Trophoblast cell (in vitro differentiated cells and primary cell): ENCODE results near the gene MCCC1.

Experiments
- DNase-seq, 2 donors: peaks; one replicate each; pipeline ENCODE4 v3.0.0-alpha.2; 2016
- H2AFZ ChIP-seq: 2 replicates; pipeline ENCODE4 v1.6.1; 2013; ENCODE audit warnings: low read length, moderate library complexity, mild to moderate bottlenecking; ENCODE audit not compliant: insufficient read depth, poor library complexity
- H2AK5ac ChIP-seq: 2 replicates; pipeline ENCODE4 v1.6.1; 2013; ENCODE audit warnings: mild to moderate bottlenecking, low read length
- H2BK120ac ChIP-seq: 2 replicates; pipeline ENCODE4 v1.6.1; 2013; ENCODE audit warnings: low read length, mild to moderate bottlenecking, moderate library complexity; ENCODE audit not compliant: insufficient read depth, poor library complexity
- H2BK12ac ChIP-seq: 2 replicates; pipeline ENCODE4 v1.6.1; 2013; ENCODE audit warnings: mild to moderate bottlenecking, low read length, moderate library complexity
- H2BK5ac ChIP-seq: 2 replicates; pipeline ENCODE4 v1.6.1; 2013; ENCODE audit warnings: low read length, low read depth, moderate library complexity, mild to moderate bottlenecking; ENCODE audit not compliant: poor library complexity
- H3K14ac ChIP-seq: 2 replicates; pipeline ENCODE4 v1.6.1; 2013; ENCODE audit warnings: mild to moderate bottlenecking, low read length
- H3K18ac ChIP-seq: 2 replicates; pipeline ENCODE4 v1.6.1; 2013; ENCODE audit warnings: mild to moderate bottlenecking, low read length
- H3K23ac ChIP-seq: 2 replicates; pipeline ENCODE4 v1.6.1; 2013; ENCODE audit warnings: low read length
- H3K27ac ChIP-seq: 2 replicates; pipeline ENCODE4 v1.5.1; 2013; ENCODE audit warnings: low read depth, mild to moderate bottlenecking, inconsistent platforms, low read length, moderate library complexity
- H3K27me3 ChIP-seq: 2 replicates; pipeline ENCODE4 v1.6.1; 2013; ENCODE audit warnings: inconsistent platforms, mild to moderate bottlenecking, low read length, moderate library complexity; ENCODE audit not compliant: insufficient read depth
- H3K36me3 ChIP-seq, 2 experiments: 1 replicate in 1 of 2; 2 replicates in 1 of 2; pipeline ENCODE4 v1.6.1; 2013; ENCODE audit warnings: low read length in 2 of 2, mild to moderate bottlenecking in 2 of 2, moderate library complexity in 1 of 2; ENCODE audit not compliant: insufficient read depth in 2 of 2, control insufficient read depth in 1 of 2
- H3K4ac ChIP-seq: 2 replicates; pipeline ENCODE4 v1.6.1; 2013; ENCODE audit warnings: low read depth, mild to moderate bottlenecking, low read length, moderate library complexity
- H3K4me1 ChIP-seq, 2 experiments: 1 replicate in 1 of 2; 2 replicates in 1 of 2; pipeline ENCODE4 v1.6.1; 2013; ENCODE audit warnings: low read length in 2 of 2, mild to moderate bottlenecking in 2 of 2, moderate library complexity in 1 of 2; ENCODE audit not compliant: insufficient read depth in 2 of 2, control insufficient read depth in 1 of 2
- H3K4me2 ChIP-seq: 2 replicates; pipeline ENCODE4 v1.6.1; 2013; ENCODE audit warnings: inconsistent platforms, mild to moderate bottlenecking, low read length, moderate library complexity
- H3K4me3 ChIP-seq: 2 replicates; pipeline ENCODE4 v1.5.1; 2013; ENCODE audit warnings: mild to moderate bottlenecking, low read depth, low read length, inconsistent platforms
- H3K79me1 ChIP-seq: one replicate; pipeline ENCODE4 v1.6.1; 2013; ENCODE audit warnings: low read length
- H3K79me2 ChIP-seq: 2 replicates; pipeline ENCODE4 v1.6.1; 2013; ENCODE audit warnings: low read length, mild to moderate bottlenecking; ENCODE audit not compliant: control insufficient read depth, insufficient read depth, poor library complexity
- H3K9ac ChIP-seq: 2 replicates; pipeline ENCODE4 v1.6.1; 2013; ENCODE audit warnings: mild to moderate bottlenecking, low read length
- H3K9me3 ChIP-seq: 2 replicates; pipeline ENCODE4 v1.6.1; 2013; ENCODE audit warnings: low read depth, mild to moderate bottlenecking, control low read depth, inconsistent platforms, low read length; ENCODE audit not compliant: insufficient read depth
- H4K12ac ChIP-seq: 2 replicates; pipeline ENCODE4 v1.6.1; 2013; ENCODE audit warnings: low read depth, mild to moderate bottlenecking, low read length, moderate library complexity
- H4K8ac ChIP-seq: 2 replicates; pipeline ENCODE4 v1.6.1; 2013; ENCODE audit warnings: low read depth, mild to moderate bottlenecking, low read length, moderate library complexity
- H4K91ac ChIP-seq: one replicate; pipeline ENCODE4 v1.6.1; 2013; ENCODE audit warnings: low read depth, mild to moderate bottlenecking, low read length, moderate library complexity
- WGBS: extraction: QIAGEN DNeasy Blood & Tissue Kit; methylation state at CpG from one replicate; pipeline ENCODE4 v1.1.7; 2013; ENCODE audit warnings: missing lambda C conversion rate; ENCODE audit not compliant: insufficient read length, insufficient coverage; ENCODE audit errors: extremely low coverage; 5-methylcytosine and 5-hydroxymethylcytosine counted together

The MCCC1 gene

DNA sequence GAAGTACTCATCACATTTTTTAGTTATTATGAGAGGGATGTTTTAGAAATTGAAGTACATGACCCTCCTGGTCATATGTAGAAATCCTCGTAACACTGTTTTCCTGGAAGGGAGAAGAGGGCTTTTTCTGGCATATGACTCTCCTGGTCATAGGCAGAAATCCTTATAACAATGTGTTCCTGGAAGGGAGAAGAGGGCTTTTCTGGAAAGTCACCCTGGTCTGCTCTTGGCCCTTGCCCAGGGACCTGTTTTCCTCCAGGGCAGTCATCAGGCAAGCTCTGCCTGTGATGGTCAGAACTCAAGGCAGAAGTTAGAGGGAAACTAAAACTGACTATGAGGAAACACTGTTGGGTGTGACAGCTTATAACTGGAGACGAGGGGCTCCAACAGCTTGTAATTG, 35.5 kb upstream of the MCCC1 start:
- Histone ChIP-seq H3K79me2 (no peaks in the 10 kb centered on the region), H2BK12ac (no peak overlapping the region), H3K4ac (no peak overlapping the region), H3K36me3 (no peaks in the 10 kb centered on the region), H3K18ac (no peak overlapping the region), H3K79me1 (no peaks in the 10 kb centered on the region), H2AK5ac (no peak overlapping the region), H3K14ac (no peak overlapping the region), H3K9me3 (no peaks in the 10 kb centered on the region), H2BK5ac (no peak overlapping the region), H3K9ac (no peak overlapping the region), H3K23ac (no peak overlapping the region), H2BK120ac (no peak overlapping the region), H3K4me2 (no peak overlapping the region), H4K12ac (no peak overlapping the region), H3K4me1 (no peaks in the 10 kb centered on the region), H3K27ac (no peak overlapping the region), H3K4me3 (no peak overlapping the region), H3K27me3 (no peaks in the 10 kb centered on the region), H4K8ac (no peak overlapping the region), H2AFZ (no peak overlapping the region), H4K91ac (no peak overlapping the region)
- DNase-seq, result no peak
- no CpG with 5 or more reads among the region's 2 CpGs for WGBS

DNA sequence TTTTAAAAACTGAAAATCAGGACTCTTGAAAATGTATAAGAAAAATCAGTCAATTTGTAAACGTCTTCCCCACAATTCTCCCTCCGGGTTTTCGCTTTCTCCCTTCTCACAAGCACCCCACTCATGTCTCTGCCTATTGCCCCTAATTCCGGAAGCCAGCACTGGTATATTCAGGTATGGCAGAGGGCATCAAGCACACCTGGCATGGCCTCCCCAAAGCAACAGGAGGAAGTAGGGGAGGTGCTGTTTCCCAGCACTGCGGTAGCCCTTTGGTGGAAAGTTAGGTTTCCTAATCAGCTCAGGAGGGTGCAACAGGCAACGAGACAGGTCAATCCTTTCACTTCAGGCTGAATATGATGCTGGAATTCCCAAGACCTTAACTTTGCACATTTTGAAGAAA, 33.1 kb upstream of the MCCC1 start:
- no peak overlapping the region for H2BK120ac ChIP-seq
- H3K14ac ChIP-seq, result no peak overlapping the region
- no peak overlapping the region for H2BK5ac ChIP-seq
- H4K12ac ChIP-seq, result no peak overlapping the region
- no peak for DNase-seq
- H3K4me3 ChIP-seq, result no peak overlapping the region
- no peak overlapping the region for H3K23ac ChIP-seq
- H2AK5ac ChIP-seq, result no peak overlapping the region
- no peaks in the 10 kb centered on the region for H3K9me3 ChIP-seq
- H3K18ac ChIP-seq, result no peak overlapping the region
- no peak overlapping the region for H3K9ac ChIP-seq
- no peak overlapping the region for H3K4ac ChIP-seq
- H3K79me1 ChIP-seq, result no peaks in the 10 kb centered on the region
- no peaks in the 10 kb centered on the region for H3K79me2 ChIP-seq
- no peaks in the 10 kb centered on the region for H3K27me3 ChIP-seq
- no peak overlapping the region for H2AFZ ChIP-seq
- WGBS, result no CpG with 5 or more reads among the region's 6 CpGs
- no peaks in the 10 kb centered on the region for H3K4me1 ChIP-seq
- no peak overlapping the region for H2BK12ac ChIP-seq
- no peak overlapping the region for H4K91ac ChIP-seq
- H3K4me2 ChIP-seq, result no peak overlapping the region
- no peaks in the 10 kb centered on the region for H3K36me3 ChIP-seq
- no peak overlapping the region for H4K8ac ChIP-seq
- no peak overlapping the region for H3K27ac ChIP-seq

DNA sequence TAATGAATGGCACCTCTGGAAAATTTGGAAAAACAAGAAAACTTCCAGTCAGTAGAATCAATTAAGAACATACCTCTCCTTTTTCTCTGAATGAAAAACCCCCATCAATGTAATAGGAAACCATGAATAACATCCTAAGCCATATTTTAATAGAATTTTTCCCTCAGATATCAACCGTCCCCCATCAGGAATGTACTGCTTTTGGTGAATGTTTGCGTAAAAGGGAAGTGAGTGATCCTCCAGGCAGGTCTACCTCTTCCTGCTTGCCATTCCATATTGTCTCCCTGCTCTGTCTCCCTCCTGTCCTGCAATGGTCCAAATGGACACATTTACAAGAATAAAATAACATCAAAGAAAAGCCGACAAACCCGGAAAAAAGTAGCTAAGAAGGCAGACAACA, 32.4 kb upstream of the MCCC1 start:
- Histone ChIP-seq H2BK12ac (no peak overlapping the region), H4K8ac (no peak overlapping the region), H3K4me3 (no peak overlapping the region), H3K14ac (no peak overlapping the region), H3K27ac (no peak overlapping the region), H3K79me1 (no peaks in the 10 kb centered on the region), H2AFZ (no peak overlapping the region), H3K18ac (no peak overlapping the region), H2BK5ac (no peak overlapping the region), H2AK5ac (no peak overlapping the region), H3K27me3 (no peaks in the 10 kb centered on the region), H4K12ac (no peak overlapping the region), H3K23ac (no peak overlapping the region), H2BK120ac (no peak overlapping the region), H3K9me3 (no peaks in the 10 kb centered on the region), H4K91ac (no peak overlapping the region), H3K4ac (no peak overlapping the region), H3K9ac (no peak overlapping the region), H3K36me3 (no peaks in the 10 kb centered on the region), H3K79me2 (no peaks in the 10 kb centered on the region), H3K4me2 (no peak overlapping the region), H3K4me1 (no peaks in the 10 kb centered on the region)
- DNase-seq, result no peak
- WGBS, result no CpG with 5 or more reads among the region's 4 CpGs

- Histone ChIP-seq H3K27ac (no peak overlapping the region), H2AK5ac (no peak overlapping the region), H4K8ac (no peak overlapping the region), H3K4me3 (no peak overlapping the region), H3K18ac (no peak overlapping the region), H4K12ac (no peak overlapping the region), H4K91ac (no peak overlapping the region), H2BK12ac (no peak overlapping the region), H3K27me3 (no peaks in the 10 kb centered on the region), H3K36me3 (no peaks in the 10 kb centered on the region), H3K79me1 (no peaks in the 10 kb centered on the region), H3K23ac (no peak overlapping the region), H3K9me3 (no peaks in the 10 kb centered on the region), H3K9ac (no peak overlapping the region), H3K4me1 (no peaks in the 10 kb centered on the region), H3K4ac (no peak overlapping the region), H2AFZ (no peak overlapping the region), H3K79me2 (no peaks in the 10 kb centered on the region), H2BK5ac (no peak overlapping the region), H3K4me2 (no peak overlapping the region), H2BK120ac (no peak overlapping the region), H3K14ac (no peak overlapping the region)
- no CpG with 5 or more reads among the region's 4 CpGs for WGBS
- no peak for DNase-seq
Measured at GRCh38 chr3:183131186-183131725, 32.0 kb upstream of the MCCC1 start.
